GM19099 (cell line): ENCODE measurements around the gene PLXNA3.

ENCODE experiments used
- POLR2A ChIP-seq: IDR thresholded peaks from 3 replicates; pipeline ENCODE4 v1.6.1; 2011; ENCODE audit warnings: low read depth; ENCODE audit not compliant: insufficient read length; ENCODE audit errors: extremely low read depth

PLXNA3 gene

DNA sequence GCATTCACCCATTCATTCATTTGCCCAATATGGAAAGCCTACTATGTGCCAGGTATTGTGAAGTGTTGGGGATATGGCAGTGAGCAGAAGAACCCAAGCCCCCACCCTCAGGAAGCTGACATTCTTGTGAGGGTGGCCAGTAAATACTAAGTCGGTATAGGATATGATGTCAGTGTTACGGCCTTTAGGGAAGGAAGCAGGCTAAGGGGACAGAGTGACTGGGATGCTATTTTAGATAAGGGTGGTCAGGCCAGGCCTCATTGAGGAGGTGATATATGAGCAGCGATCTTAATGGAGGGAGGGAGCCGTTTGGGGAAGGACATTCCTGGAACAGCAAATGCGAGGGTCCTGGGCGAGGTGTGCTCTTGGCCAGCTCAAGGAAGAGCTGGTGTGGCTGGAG, 27.6 kb upstream of the PLXNA3 start:
- no peak for TF ChIP-seq POLR2A

DNA sequence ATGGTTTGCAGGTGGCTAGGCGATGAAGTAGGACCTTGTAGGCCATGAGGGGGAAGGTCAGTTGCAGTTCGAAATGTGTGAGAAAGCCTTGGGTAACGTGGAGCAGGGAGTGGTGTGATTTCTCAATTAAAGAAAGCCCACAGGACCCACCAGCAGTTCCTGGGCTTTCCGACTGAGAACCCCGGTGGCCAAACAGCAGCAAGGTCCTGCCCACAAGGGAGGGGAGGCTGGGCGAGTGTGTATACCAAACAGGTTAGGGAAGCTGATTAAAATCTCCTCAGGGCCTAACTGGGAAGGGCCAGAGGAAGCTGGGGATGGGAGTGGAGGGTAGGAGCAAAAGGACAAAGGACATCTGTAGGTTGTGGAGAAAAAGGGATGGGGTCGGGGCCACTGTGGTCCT, 27.2 kb upstream of the PLXNA3 start:
- no peak for TF ChIP-seq POLR2A

DNA sequence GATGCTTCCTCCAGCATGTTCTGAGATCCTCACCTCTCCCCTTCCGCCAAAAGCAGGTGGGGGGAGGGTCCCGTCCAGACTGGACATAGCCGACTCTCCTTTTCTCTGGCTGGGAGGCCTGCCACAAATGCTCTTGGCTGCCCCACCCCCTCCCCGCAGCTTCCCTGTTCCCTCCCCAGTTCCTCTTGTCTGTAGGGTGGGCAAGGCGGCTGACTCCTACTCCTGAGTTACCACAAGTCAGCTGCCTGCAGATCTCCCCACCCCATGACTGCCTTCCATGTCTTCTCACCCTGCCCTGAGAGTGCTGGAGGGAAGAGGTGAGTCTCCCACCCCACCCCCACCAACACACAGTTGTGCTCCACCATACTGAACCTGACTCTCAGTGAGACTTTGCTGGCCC, 26.7 kb upstream of the PLXNA3 start:
- no peak for TF ChIP-seq POLR2A

DNA sequence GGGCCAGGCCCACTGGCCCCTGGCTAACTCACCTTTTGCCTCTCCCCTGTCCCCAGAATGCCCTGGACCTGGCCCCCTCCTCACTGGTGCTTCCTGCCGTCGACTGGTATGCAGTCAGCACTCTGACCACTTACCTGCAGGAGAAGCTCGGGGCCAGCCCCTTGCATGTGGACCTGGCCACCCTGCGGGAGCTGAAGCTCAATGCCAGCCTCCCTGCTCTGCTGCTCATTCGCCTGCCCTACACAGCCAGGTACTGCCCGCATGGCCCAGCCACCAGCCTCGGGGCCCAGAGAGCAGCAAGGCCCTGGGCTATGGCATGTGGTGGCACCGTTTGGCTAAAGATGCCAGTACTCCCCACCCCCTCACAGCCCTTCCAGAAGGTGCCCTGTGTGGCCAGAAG, 25.9 kb upstream of the PLXNA3 start:
- no peak for TF ChIP-seq POLR2A

DNA sequence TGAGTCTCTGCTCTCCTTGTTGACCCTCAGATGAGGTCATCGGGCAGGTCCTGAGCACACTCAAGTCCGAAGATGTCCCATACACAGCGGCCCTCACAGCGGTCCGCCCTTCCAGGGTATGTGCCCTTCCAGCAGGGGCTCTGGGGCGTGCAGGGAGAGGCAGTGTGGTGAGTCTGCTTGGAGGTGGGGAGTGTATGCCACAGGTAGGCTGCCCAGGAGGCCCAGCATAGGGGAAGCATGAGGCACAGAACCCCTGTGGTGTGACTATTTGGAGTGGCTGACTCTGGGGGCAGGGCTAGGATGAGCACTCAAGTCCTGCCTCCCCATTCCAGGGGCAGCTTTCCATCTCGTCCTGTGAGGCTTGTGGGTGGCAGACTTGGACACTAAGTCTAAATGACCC, 24.5 kb upstream of the PLXNA3 start:
- TF ChIP-seq POLR2A, result no peak

DNA sequence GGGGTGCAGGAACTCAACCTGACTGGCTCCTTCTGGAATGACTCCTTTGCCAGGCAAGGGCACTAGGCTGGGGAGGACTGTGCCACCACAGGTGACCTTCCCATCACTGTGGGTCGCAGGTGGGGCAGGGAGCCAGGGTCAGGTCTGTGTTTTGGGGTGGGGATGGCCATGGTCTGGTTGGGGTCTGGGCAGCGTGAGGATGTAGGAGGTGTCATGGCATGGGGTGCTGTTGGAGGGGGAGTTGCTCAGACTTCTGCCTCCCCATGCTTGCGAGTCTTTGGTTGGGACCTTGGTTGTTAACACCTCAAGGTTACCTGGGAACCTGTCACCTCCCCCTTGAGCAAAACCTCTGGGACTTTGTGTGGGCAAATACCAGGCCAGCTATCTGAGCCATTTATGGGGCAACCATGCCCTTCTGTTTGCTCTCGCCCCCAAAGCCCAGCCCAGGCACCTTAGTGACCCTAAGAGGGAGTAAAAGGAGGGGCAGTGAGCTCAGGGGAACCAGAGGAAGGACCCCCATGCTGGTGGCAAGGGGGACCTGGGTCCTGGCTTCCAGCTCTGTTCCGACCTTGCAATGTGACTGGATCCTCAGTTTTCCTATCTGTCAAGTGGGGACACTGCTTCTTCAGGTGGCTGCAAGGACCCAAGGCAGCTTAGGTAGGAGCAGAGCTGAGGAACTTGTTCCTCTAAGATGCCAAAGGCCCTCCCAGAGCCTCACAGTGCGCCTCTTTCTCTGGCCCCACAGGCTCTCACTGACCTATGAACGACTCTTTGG, 23.5 kb upstream of the PLXNA3 start:
- TF ChIP-seq POLR2A, result no peak

DNA sequence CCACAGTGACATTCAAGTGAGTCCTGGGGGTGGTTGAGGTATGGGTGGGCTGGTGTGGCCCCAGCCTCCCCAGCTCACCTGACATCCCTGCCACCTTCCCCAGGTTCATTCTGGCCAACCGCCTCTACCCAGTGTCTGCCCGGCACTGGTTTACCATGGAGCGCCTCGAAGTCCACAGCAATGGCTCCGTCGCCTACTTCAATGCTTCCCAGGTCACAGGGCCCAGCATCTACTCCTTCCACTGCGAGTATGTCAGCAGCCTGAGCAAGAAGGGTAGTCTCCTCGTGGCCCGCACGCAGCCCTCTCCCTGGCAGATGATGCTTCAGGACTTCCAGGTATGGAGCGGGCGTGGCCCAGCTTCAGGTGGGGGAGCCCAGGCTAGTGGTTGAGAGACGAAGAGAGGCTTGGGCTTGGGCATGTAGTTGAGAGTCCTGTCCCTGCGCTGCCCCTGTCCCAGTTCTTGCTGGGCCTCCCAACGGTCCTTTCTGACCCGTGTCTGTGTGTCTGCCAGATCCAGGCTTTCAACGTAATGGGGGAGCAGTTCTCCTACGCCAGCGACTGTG, 22.8 kb upstream of the PLXNA3 start:
- no peak for TF ChIP-seq POLR2A

DNA sequence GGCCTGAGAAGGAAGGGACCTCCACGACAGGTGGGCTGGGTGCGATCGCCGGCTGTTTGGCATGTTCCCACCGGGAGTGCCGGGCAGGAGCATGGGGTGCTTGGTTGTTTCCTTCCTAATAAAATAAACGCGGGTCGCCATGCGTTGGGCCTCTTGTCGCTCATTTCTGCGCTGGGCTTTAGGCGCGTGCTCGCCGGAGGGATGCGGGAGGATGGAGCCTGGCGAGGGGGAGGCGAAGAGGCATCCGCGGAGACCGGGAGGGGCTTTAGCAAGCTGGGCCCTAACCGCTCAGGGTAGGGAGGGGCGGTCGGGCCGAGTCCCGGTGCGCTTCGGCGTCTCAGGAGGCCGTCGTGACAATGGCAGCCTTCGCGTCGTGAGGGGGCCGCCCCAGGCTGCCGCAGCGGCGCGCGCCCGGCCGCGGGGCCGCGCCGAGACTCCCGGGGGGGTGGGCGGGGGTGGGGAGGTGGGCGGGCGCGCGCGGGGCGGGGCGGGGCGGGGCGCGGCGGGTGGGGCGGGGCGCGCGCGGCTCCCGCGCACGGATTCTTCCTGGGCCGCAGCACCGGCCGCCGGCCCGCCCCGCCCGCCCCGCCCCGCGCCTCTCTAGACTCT, 21.6 kb upstream of the PLXNA3 start:
- no peak for TF ChIP-seq POLR2A

DNA sequence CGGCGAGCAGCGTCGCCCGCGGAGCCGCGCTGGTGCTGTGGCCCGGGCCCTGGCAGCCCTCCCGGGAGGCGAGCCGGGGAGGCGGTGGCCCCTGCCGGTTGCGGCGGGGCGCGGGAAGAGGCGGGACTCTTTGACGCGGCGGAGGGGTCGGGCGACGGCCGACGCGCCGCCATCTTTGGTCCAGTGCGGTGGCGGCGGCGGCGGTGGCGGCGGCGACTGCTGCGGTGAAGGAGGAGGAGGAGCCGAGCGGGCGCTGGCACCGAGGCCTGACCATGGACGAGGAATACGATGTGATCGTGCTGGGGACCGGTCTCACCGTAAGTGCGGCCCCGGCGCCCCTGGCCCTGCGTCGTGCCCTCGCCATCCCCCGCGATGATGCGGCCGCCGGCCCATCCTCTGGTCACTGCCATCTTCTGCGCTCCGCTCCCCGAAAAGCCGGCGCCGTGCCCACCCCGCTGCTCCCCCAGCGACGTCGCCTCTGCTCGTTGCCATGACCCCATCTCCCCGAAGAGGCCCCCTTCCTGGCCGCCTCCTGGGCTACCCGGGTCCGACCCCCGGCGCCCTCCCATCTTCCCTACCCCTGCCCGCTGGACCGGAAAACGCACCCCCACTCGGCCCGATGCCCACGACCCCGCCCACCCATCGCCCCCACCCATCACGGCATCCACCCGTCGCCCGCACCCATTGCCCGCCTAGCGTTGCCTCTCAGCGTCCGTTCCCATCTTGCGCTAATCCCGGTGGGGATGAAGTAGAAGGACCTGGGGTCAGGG, 20.9 kb upstream of the PLXNA3 start, which contains the start of gene GDI1:
GDI1 (plus strand) TSS at position 172 of the 770 bp plus-strand sequence; CDS start at position 273, 101 bp downstream.
- TF ChIP-seq POLR2A, result peak; percentile 51

DNA sequence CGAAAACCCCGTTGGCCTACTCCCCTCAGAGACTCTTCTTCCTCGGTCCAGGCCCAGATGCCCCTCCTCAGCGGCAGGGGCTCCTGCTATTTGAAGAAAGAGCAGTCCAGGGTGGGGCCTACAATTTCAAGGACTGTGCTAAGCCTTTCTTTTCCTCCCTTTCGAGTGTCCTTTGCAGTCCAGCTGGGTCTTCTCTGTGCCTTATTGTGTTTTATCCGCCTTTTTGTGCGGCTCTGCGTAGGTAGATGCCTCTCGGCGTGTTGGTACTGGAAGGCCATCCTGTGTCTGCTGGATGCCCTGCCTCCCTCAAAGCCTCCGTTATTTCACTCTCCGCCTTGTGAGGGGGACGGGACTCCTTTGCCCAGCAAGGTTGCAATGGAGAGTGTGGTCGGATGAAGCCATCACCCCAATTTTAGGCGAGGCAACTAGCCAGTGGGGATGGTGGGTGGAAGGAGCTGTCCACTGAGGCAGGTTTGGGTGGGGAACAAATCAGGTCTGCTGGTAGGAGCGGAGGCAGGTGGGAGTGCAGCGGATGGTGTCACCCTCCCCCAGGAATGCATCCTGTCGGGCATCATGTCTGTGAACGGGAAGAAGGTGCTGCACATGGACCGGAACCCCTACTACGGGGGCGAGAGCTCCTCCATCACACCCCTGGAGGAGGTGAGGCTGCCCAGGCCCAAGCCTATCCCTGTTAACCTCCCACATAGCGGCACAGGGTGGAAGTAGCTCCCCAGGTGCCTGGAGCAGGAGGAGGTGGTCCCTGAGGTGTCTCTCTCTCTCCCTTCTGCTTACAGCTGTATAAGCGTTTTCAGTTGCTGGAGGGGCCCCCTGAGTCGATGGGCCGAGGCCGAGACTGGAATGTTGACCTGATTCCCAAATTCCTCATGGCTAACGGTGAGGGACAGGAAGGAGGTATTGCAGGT, 19.8 kb upstream of the PLXNA3 start:
- no peak for TF ChIP-seq POLR2A

DNA sequence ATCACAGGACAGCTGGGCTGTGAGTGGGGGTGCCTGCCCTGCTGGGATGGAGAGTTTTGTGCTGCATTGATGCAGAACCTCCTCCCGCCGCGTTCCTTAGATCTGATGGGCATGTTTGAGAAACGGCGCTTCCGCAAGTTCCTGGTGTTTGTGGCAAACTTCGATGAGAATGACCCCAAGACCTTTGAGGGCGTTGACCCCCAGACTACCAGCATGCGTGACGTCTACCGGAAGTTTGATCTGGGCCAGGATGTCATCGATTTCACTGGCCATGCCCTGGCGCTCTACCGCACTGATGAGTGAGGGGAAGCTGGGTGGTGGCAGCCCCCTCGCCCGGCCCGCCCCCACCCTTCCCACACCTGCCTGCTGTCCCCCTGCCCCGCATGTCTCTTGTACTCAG, 18.2 kb upstream of the PLXNA3 start:
- no peak for TF ChIP-seq POLR2A

DNA sequence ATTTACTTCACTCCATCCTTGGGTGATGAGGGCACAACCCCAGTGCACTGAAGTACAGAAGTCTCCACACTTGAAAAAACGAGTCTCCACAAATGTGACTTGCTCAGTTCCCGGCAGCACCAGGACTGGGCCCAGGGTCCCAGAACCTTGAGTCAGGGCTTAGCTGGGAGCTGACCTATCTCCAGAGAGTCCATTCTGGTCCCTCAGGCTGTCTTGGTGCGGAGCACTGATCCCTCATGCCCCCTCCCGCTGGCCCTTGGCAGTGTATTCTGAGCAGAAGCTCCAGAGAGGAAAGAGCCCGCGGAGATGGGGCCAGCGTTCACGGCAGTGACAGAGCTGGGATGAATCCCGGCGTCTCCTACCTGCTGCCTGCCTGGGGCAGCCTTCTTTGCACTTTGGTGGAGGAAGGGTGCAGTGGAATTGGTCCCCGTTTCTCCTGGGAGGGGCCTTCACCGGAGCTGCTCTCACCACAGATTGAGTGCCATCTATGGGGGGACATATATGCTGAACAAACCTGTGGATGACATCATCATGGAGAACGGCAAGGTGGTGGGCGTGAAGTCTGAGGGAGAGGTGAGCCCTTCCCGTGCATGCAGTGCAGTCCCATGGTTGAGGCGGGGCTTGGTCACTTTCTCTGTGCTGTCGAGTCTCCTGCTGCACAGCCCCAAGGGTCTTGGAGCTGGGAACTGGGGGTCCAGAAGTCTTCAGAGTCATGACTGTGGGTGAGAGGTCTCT, 17.3 kb upstream of the PLXNA3 start:
- no peak for TF ChIP-seq POLR2A

DNA sequence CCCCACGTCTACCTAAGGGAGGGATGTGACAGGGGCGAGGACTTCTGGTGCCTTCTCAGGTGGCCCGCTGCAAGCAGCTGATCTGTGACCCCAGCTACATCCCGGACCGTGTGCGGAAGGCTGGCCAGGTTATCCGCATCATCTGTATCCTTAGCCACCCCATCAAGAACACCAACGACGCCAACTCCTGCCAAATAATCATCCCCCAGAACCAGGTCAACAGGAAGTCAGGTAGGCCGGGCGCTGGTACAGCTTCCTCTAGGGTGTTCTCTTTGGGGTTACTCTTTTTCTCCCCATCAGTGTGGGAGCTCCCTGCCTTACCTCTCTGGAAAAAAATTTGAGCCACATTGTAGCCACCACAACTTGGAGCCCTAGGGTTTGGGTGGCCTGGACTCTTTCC, 16.5 kb upstream of the PLXNA3 start:
- no peak for TF ChIP-seq POLR2A
